ENCODE data around the gene SPTLC2.

Gene SPTLC2

GRCh38 chr14:77582511-77582910 lies 33.9 kb downstream of the SPTLC2 start:
- Mint-ChIP-seq H3K27me3 (no peaks in the 10 kb centered on the region), H3K36me3 (peaks cover 5% of the 10 kb centered on the region), H3K27ac (peak overlapping the region; percentile 17), H3K4me1 (peaks cover 57% of the 10 kb centered on the region), H3K9me3 (no peaks in the 10 kb centered on the region), H3K4me3 (no peak overlapping the region)

DNA sequence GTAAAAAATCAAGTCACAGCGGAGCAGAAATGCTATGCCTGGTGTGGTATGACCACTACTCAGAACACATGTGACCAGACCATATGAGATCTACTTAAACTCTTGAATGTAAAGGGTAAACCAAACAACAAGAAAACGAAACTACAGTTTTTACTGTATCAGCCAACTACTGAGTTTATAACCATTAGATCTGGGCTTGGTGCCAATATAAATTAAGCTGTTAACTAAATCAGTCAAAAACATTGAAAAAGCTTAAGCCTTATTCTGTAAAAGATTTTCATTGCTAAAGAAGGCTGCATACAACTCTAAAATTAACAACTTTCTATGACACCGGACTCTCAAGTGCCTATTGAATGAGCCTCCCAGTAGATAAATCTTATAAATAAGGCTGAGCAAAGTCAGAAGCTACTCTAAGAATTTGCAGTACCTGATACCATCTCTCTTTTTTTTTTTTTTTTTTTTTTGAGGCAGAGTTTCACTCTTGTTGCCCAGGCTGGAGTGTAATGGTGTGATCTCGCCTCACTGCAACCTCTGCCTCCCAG lies 35.4 kb downstream of the SPTLC2 start:
- Mint-ChIP-seq H3K4me1 (peaks cover 45% of the 10 kb centered on the region), H3K36me3 (peaks cover 6% of the 10 kb centered on the region), H3K27ac (no peak overlapping the region), H3K9me3 (no peaks in the 10 kb centered on the region), H3K27me3 (no peaks in the 10 kb centered on the region), H3K4me3 (peak overlapping the region; percentile 19)

GRCh38 chr14:77580477-77580876 lies 36.0 kb downstream of the SPTLC2 start:
- H3K27me3 Mint-ChIP-seq = no peaks in the 10 kb centered on the region
- H3K4me1 Mint-ChIP-seq = peaks cover 42% of the 10 kb centered on the region
- no peak overlapping the region for H3K4me3 Mint-ChIP-seq
- H3K9me3 Mint-ChIP-seq = no peaks in the 10 kb centered on the region
- H3K27ac Mint-ChIP-seq = no peak overlapping the region
- H3K36me3 Mint-ChIP-seq = peaks cover 6% of the 10 kb centered on the region

DNA sequence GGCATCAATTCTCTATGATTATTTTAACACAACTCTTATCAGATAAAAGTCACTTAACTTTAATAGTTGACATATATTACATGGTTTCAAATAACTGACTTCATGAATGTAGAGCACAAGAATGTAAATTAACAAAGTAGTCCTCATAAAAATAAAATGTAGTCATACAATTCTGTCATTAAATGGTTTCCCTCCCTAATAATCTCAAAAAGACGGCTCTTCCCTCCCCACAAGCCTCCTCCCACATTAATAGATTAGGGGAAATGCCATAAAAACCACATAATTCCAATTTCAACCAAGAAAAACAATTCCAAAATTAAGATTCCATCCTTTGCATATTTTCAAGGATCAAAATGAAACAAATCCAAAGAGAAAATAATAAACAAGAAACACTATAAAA lies 36.7 kb downstream of the SPTLC2 start:
- Mint-ChIP-seq H3K36me3 (peaks cover 6% of the 10 kb centered on the region), H3K4me1 (peaks cover 40% of the 10 kb centered on the region), H3K9me3 (no peaks in the 10 kb centered on the region), H3K27me3 (no peaks in the 10 kb centered on the region), H3K27ac (no peak overlapping the region), H3K4me3 (no peak overlapping the region)

- Mint-ChIP-seq H3K27me3 (no peaks in the 10 kb centered on the region), H3K27ac (no peak overlapping the region), H3K36me3 (peaks cover 12% of the 10 kb centered on the region), H3K4me1 (peaks cover 45% of the 10 kb centered on the region), H3K4me3 (no peak overlapping the region), H3K9me3 (no peaks in the 10 kb centered on the region)
These were observed 37.4 kb downstream of the SPTLC2 start for GRCh38 chr14:77579065-77579464.

DNA sequence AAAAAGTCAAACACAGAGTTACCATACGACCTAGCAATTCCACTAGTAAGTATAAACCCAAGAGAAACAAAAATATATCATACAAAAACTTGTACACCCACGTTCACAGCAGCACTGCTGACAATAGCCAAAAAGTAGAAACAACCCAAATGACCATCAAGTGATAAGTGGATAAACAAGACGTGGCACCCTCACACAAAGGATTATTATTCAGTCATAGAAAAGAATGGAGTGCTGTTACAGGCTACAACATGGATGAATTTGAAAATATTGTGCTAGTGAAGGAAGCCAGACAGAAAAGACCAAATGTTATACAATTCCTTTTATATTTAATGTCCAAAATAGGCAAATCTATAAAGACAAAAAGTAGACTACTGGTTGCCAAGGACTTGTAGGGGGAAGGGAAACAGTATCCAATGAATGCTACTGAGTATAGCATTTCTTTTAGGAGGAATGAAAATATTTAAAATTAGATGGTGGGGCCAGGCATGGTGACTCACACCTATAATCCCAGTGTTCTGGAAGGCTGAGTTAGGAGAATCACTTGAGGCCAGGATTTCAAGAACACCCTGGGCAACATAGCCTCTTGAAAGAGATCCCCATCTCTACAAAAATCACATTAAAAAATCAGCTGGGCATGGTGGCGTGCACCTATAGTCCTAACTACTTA lies 41.9 kb downstream of the SPTLC2 start:
- no peaks in the 10 kb centered on the region for H3K9me3 Mint-ChIP-seq
- peaks cover 10% of the 10 kb centered on the region for H3K4me1 Mint-ChIP-seq
- peaks cover 19% of the 10 kb centered on the region for H3K36me3 Mint-ChIP-seq
- H3K27ac Mint-ChIP-seq = no peak overlapping the region
- H3K4me3 Mint-ChIP-seq = no peak overlapping the region
- no peaks in the 10 kb centered on the region for H3K27me3 Mint-ChIP-seq

- Mint-ChIP-seq H3K4me1 (peaks cover 6% of the 10 kb centered on the region), H3K4me3 (no peak overlapping the region), H3K27me3 (no peaks in the 10 kb centered on the region), H3K36me3 (peaks cover 21% of the 10 kb centered on the region), H3K27ac (no peak overlapping the region), H3K9me3 (no peaks in the 10 kb centered on the region)
These were observed 42.5 kb downstream of the SPTLC2 start for GRCh38 chr14:77573964-77574363.

GRCh38 chr14:77570706-77571268 lies 45.6 kb downstream of the SPTLC2 start:
- Mint-ChIP-seq H3K4me1 (peaks cover 6% of the 10 kb centered on the region), H3K4me3 (no peak overlapping the region), H3K27ac (no peak overlapping the region), H3K27me3 (no peaks in the 10 kb centered on the region), H3K9me3 (no peaks in the 10 kb centered on the region), H3K36me3 (peaks cover 21% of the 10 kb centered on the region)

DNA sequence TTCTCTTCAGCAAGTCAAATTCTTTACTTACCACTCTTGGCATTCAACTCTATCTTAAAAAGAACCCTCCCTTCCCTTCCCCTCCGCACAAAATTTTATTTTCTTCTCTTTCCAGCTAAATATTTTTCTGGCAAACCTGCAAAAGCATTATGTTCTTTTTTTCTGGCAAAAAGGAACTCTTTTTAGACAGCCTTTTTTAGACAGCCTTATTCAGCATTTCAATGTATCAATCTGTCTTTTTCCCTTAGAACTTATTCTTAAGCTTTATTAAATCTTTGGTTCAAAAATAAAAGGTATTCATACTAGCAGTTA lies 50.5 kb downstream of the SPTLC2 start:
- Mint-ChIP-seq H3K4me1 (peaks cover 5% of the 10 kb centered on the region), H3K27me3 (no peaks in the 10 kb centered on the region), H3K36me3 (peaks cover 14% of the 10 kb centered on the region), H3K27ac (no peak overlapping the region), H3K9me3 (no peaks in the 10 kb centered on the region), H3K4me3 (no peak overlapping the region)

GRCh38 chr14:77565289-77565993 lies 51.0 kb downstream of the SPTLC2 start:
- Mint-ChIP-seq H3K27me3 (no peaks in the 10 kb centered on the region), H3K36me3 (peaks cover 14% of the 10 kb centered on the region)

GRCh38 chr14:77562681-77563080 lies 53.8 kb downstream of the SPTLC2 start:
- no peak overlapping the region for H3K27ac Mint-ChIP-seq
- no peaks in the 10 kb centered on the region for H3K27me3 Mint-ChIP-seq
- H3K9me3 Mint-ChIP-seq = no peaks in the 10 kb centered on the region
- no peak overlapping the region for H3K4me3 Mint-ChIP-seq
- peaks cover 5% of the 10 kb centered on the region for H3K4me1 Mint-ChIP-seq
- peaks cover 7% of the 10 kb centered on the region for H3K36me3 Mint-ChIP-seq

More at GRCh38 chr14:77565289-77565993, 51.0 kb downstream of the SPTLC2 start:
- Mint-ChIP-seq H3K27ac (peak overlapping the region; percentile 25), H3K9me3 (no peaks in the 10 kb centered on the region), H3K4me3 (no peak overlapping the region), H3K4me1 (peaks cover 5% of the 10 kb centered on the region)

GRCh38 chr14:77561881-77562280 lies 54.6 kb downstream of the SPTLC2 start:
- Mint-ChIP-seq H3K27ac (no peak overlapping the region), H3K27me3 (no peaks in the 10 kb centered on the region), H3K36me3 (peaks cover 10% of the 10 kb centered on the region), H3K4me3 (no peak overlapping the region), H3K9me3 (no peaks in the 10 kb centered on the region), H3K4me1 (peaks cover 5% of the 10 kb centered on the region)

DNA sequence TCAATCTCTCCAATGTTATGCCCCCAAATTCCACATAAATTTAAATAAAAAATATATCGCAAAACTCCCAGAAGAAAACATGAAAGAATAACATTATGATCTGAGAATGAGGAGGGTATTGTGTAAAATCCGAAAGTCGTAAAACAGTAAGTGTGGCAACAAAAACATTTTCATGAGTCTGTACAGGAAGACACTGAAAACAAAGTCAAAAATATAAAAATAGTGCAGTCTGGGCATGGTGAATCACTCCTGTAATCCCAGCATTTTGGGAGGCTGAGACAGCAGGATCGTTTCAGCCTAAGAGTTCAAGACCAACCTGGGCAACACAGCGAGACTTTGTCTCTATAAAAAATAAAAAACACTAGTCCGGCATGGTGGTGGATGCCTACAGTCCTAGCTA lies 57.1 kb downstream of the SPTLC2 start:
- peaks cover 11% of the 10 kb centered on the region for H3K36me3 Mint-ChIP-seq
- H3K4me1 Mint-ChIP-seq = peaks cover 2% of the 10 kb centered on the region
- H3K9me3 Mint-ChIP-seq = no peaks in the 10 kb centered on the region
- no peak overlapping the region for H3K4me3 Mint-ChIP-seq
- no peaks in the 10 kb centered on the region for H3K27me3 Mint-ChIP-seq
- H3K27ac Mint-ChIP-seq = no peak overlapping the region

GRCh38 chr14:77557391-77557790 lies 59.0 kb downstream of the SPTLC2 start:
- Mint-ChIP-seq H3K9me3 (no peaks in the 10 kb centered on the region), H3K27me3 (no peaks in the 10 kb centered on the region), H3K4me1 (peaks cover 8% of the 10 kb centered on the region), H3K4me3 (no peak overlapping the region), H3K36me3 (peaks cover 15% of the 10 kb centered on the region), H3K27ac (no peak overlapping the region)

GRCh38 chr14:77556946-77557345 lies 59.5 kb downstream of the SPTLC2 start:
- Mint-ChIP-seq H3K4me3 (no peak overlapping the region), H3K27ac (no peak overlapping the region), H3K9me3 (no peaks in the 10 kb centered on the region), H3K27me3 (no peaks in the 10 kb centered on the region), H3K4me1 (peaks cover 8% of the 10 kb centered on the region), H3K36me3 (peaks cover 12% of the 10 kb centered on the region)

Measured in activated naive CD4-positive, alpha-beta T cell treated with anti-CD3 and anti-CD28 coated beads, Interleukin-2, amount 50 U/mL, for 24 hours (primary cell).